Liver (tissue), 9 donors: ENCODE measurements around the gene CACNA1C. TPM values are rescaled to one million over a fixed set of nuclear protein-coding genes. Genes with fewer than 3 reads are reported as not detected.
A peak's percentile ranks its signal among the peaks of the same experiment; 100 is the strongest.

Experiments
- DNase-seq: peaks from one replicate; pipeline ENCODE4 v3.0.0-alpha.2; 2017; ENCODE audit warnings: low spot score
- H3K27ac ChIP-seq, 2 donors: one replicate each; pipeline ENCODE4 v1.7.0; 2013; ENCODE audit warnings: inconsistent platforms in 2 of 2, low read length in 2 of 2, control low read depth in 1 of 2, low read depth in 1 of 2, mild to moderate bottlenecking in 1 of 2
- H3K27me3 ChIP-seq, 4 donors: one replicate each; pipeline versions ENCODE4 v1.6.1 to v1.7.0; 2013; ENCODE audit warnings: low read length in 3 of 4, inconsistent platforms in 1 of 4, mild to moderate bottlenecking in 1 of 4, moderate library complexity in 1 of 4; ENCODE audit not compliant: control insufficient read depth in 4 of 4, insufficient read depth in 4 of 4
- H3K36me3 ChIP-seq, 4 donors: one replicate each; pipeline versions ENCODE4 v1.6.1 to v1.7.0; 2013; ENCODE audit warnings: low read length in 3 of 4, mild to moderate bottlenecking in 3 of 4, low read depth in 1 of 4, moderate library complexity in 1 of 4; ENCODE audit not compliant: control insufficient read depth in 4 of 4, insufficient read depth in 3 of 4
- H3K4me1 ChIP-seq, 4 donors: one replicate each; pipeline versions ENCODE4 v1.6.1 to v1.7.0; 2013; ENCODE audit warnings: low read length in 3 of 4, mild to moderate bottlenecking in 3 of 4, moderate library complexity in 1 of 4; ENCODE audit not compliant: control insufficient read depth in 4 of 4, insufficient read depth in 4 of 4
- H3K4me3 ChIP-seq, 3 donors: one replicate each; pipeline versions ENCODE4 v1.6.1 to v1.7.0; 2013; ENCODE audit warnings: low read length in 3 of 3, control low read depth in 1 of 3, low read depth in 1 of 3, mild to moderate bottlenecking in 1 of 3
- H3K9ac ChIP-seq, 2 donors: one replicate each; pipeline ENCODE4 v1.7.0; 2013; ENCODE audit warnings: low read length in 2 of 2, mild to moderate bottlenecking in 2 of 2, moderate library complexity in 2 of 2, control low read depth in 1 of 2, low read depth in 1 of 2
- H3K9me3 ChIP-seq, 4 donors: one replicate each; pipeline versions ENCODE4 v1.6.1 to v1.7.0; 2013; ENCODE audit warnings: low read length in 3 of 4; ENCODE audit not compliant: control insufficient read depth in 4 of 4
- ATF3 ChIP-seq: IDR thresholded peaks from 2 replicates; pipeline ENCODE4 v1.6.1; 2016; ENCODE audit warnings: antibody characterized with exemption
- CTCF ChIP-seq: fragments of 150-350 bp; IDR thresholded peaks from 2 replicates; pipeline ENCODE4 v1.5.1; 2017; ENCODE audit warnings: improper control_type of control experiment, low read depth, low read length; ENCODE audit not compliant: missing input control
- EGR1 ChIP-seq, 2 donors: IDR thresholded peaks; 2 replicates each; pipeline ENCODE4 v1.6.1; 2016 to 2018; ENCODE audit warnings: antibody characterized with exemption in 2 of 2, low read depth in 2 of 2
- FOXA1 ChIP-seq: IDR thresholded peaks from 2 replicates; pipeline ENCODE4 v1.6.1; 2016; ENCODE audit warnings: antibody characterized with exemption
- FOXA2 ChIP-seq: IDR thresholded peaks from 2 replicates; pipeline ENCODE4 v1.6.1; 2016; ENCODE audit warnings: antibody characterized with exemption
- GABPA ChIP-seq, 2 donors: IDR thresholded peaks in 1 of 2; conservative IDR thresholded peaks in 1 of 2; 2 replicates each; pipeline ENCODE4 v1.6.1; 2016; ENCODE audit warnings: antibody characterized with exemption in 2 of 2, mild to moderate bottlenecking in 1 of 2, moderate library complexity in 1 of 2
- HNF4A ChIP-seq, 2 donors: conservative IDR thresholded peaks; 2 replicates each; pipeline ENCODE4 v1.6.1; 2016; ENCODE audit warnings: antibody characterized with exemption in 2 of 2, mild to moderate bottlenecking in 2 of 2
- HNF4G ChIP-seq: IDR thresholded peaks from 2 replicates; pipeline ENCODE4 v1.6.1; 2016; ENCODE audit warnings: antibody characterized with exemption
- NR2F2 ChIP-seq: IDR thresholded peaks from 2 replicates; pipeline ENCODE4 v1.6.1; 2016; ENCODE audit warnings: antibody characterized with exemption
- RAD21 ChIP-seq, 2 donors: IDR thresholded peaks; 2 replicates each; pipeline ENCODE4 v1.6.1; 2016; ENCODE audit warnings: antibody characterized with exemption in 2 of 2, mild to moderate bottlenecking in 2 of 2
- REST ChIP-seq: IDR thresholded peaks from 2 replicates; pipeline ENCODE4 v1.6.1; 2016; ENCODE audit warnings: antibody characterized with exemption, mild to moderate bottlenecking
- RXRA ChIP-seq, 2 donors: IDR thresholded peaks; 2 replicates each; pipeline ENCODE4 v1.6.1; 2017 to 2018; ENCODE audit warnings: antibody characterized with exemption in 2 of 2, mild to moderate bottlenecking in 1 of 2
- SP1 ChIP-seq: IDR thresholded peaks from 2 replicates; pipeline ENCODE4 v1.6.1; 2018; ENCODE audit warnings: antibody characterized with exemption, mild to moderate bottlenecking
- TAF1 ChIP-seq: conservative IDR thresholded peaks from 2 replicates; pipeline ENCODE4 v1.6.1; 2016; ENCODE audit warnings: antibody characterized with exemption, mild to moderate bottlenecking
- YY1 ChIP-seq: IDR thresholded peaks from 2 replicates; pipeline ENCODE4 v1.6.1; 2016; ENCODE audit warnings: antibody characterized with exemption, mild to moderate bottlenecking
- WGBS: extraction: QIAGEN DNeasy Blood & Tissue Kit; methylation state at CpG from one replicate; pipeline ENCODE4 v1.1.7; 2013; 5-methylcytosine and 5-hydroxymethylcytosine counted together
- polyA plus RNA-seq, 2 donors: library from polyadenylated mRNA; stranded (reverse) in 1 of 2; unstranded in 1 of 2; fragments of 200-250 nt in 1 of 2; fragments of >200 nt in 1 of 2; fragmentation: Nextera tagmentation in 1 of 2; extraction: Ambion mirVana in 1 of 2; gene quantifications; one replicate each; pipeline versions ENCODE4 v1.2.1 to v1.2.3, GENCODE V29; 2013 to 2015
- total RNA-seq, 2 donors: library from RNA; depleted of rRNA; stranded (reverse); fragments of >200 nt; gene quantifications; one replicate each; pipeline ENCODE4 v1.2.3, GENCODE V29; 2014
- TF ChIP-seq, protein P1 (sequence below): IDR thresholded peaks from 2 replicates; pipeline ENCODE4 v1.6.1; 2016; ENCODE audit warnings: antibody characterized with exemption
- TF ChIP-seq, protein P2 (sequence below): IDR thresholded peaks from 2 replicates; pipeline ENCODE4 v1.6.1; 2016; ENCODE audit warnings: antibody characterized with exemption
- donor health status: healthy.
- donor health status: healthy.
- donor health status: healthy.
- donor health status: healthy.
- donor health status: healthy.

CACNA1C gene
- total and polyA plus RNA-seq, 4 donors = 0.23 to 1.9 (median 0.41) TPM

- H3K36me3 ChIP-seq = no peaks in the 10 kb centered on the region
- H3K9ac ChIP-seq = no peak overlapping the region
- H3K4me3 ChIP-seq = no peak overlapping the region
- WGBS = 64% methylated on average over 4 of the region's 4 CpGs
- no peak for DNase-seq
- H3K9me3 ChIP-seq = no peaks in the 10 kb centered on the region
- TF ChIP-seq RAD21 (IDR thresholded peaks at IDR 0.05) (peak; percentile 61 to 68), CTCF (peak; percentile 28)
- TF ChIP-seq, protein P1, sequence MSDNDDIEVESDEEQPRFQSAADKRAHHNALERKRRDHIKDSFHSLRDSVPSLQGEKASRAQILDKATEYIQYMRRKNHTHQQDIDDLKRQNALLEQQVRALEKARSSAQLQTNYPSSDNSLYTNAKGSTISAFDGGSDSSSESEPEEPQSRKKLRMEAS = no peak
- H3K4me1 ChIP-seq = no peaks in the 10 kb centered on the region
- no peaks in the 10 kb centered on the region for H3K27me3 ChIP-seq
- no peak overlapping the region for H3K27ac ChIP-seq
Measured at GRCh38 chr12:2273288-2273687, 220.5 kb downstream of the CACNA1C start.

- Histone ChIP-seq H3K9ac (no peak overlapping the region), H3K9me3 (no peaks in the 10 kb centered on the region), H3K27ac (no peak overlapping the region), H3K4me1 (no peaks in the 10 kb centered on the region), H3K4me3 (no peak overlapping the region), H3K27me3 (no peaks in the 10 kb centered on the region), H3K36me3 (no peaks in the 10 kb centered on the region)
- TF ChIP-seq, protein P2, sequence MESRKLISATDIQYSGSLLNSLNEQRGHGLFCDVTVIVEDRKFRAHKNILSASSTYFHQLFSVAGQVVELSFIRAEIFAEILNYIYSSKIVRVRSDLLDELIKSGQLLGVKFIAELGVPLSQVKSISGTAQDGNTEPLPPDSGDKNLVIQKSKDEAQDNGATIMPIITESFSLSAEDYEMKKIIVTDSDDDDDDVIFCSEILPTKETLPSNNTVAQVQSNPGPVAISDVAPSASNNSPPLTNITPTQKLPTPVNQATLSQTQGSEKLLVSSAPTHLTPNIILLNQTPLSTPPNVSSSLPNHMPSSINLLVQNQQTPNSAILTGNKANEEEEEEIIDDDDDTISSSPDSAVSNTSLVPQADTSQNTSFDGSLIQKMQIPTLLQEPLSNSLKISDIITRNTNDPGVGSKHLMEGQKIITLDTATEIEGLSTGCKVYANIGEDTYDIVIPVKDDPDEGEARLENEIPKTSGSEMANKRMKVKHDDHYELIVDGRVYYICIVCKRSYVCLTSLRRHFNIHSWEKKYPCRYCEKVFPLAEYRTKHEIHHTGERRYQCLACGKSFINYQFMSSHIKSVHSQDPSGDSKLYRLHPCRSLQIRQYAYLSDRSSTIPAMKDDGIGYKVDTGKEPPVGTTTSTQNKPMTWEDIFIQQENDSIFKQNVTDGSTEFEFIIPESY = no peak
- no peak for TF ChIP-seq FOXA1
- TF ChIP-seq GABPA (IDR thresholded peaks at IDR 0.05 in 1 of 2, conservative IDR thresholded peaks at IDR 0.05 in 1 of 2) = no peak
- TF ChIP-seq SP1 = no peak
- no peak for TF ChIP-seq ATF3
- TF ChIP-seq RAD21 (IDR thresholded peaks at IDR 0.05) = no peak
- no peak for TF ChIP-seq FOXA2
- no peak for DNase-seq
- WGBS = 78% methylated on average over 12 of the region's 12 CpGs
Measured at GRCh38 chr12:2273751-2274150, 221.0 kb downstream of the CACNA1C start.

- Histone ChIP-seq H3K9ac (no peak overlapping the region), H3K4me3 (no peak overlapping the region)
- no peak for DNase-seq
- TF ChIP-seq YY1 (no peak), FOXA2 (no peak), NR2F2 (no peak), RXRA (IDR thresholded peaks at IDR 0.05) (no peak), REST (no peak), HNF4G (no peak), RAD21 (IDR thresholded peaks at IDR 0.05) (no peak), HNF4A (conservative IDR thresholded peaks at IDR 0.05) (no peak), TAF1 (no peak), EGR1 (IDR thresholded peaks at IDR 0.05; ENCODE audit: low read depth in 2 of 2) (no peak)
- TF ChIP-seq, protein P1 = no peak
- TF ChIP-seq, protein P2 = no peak
Measured at GRCh38 chr12:2274733-2275132, 221.9 kb downstream of the CACNA1C start.

More at GRCh38 chr12:2274733-2275132, 221.9 kb downstream of the CACNA1C start:
- Histone ChIP-seq H3K4me1 (no peaks in the 10 kb centered on the region), H3K27ac (no peak overlapping the region), H3K9me3 (no peaks in the 10 kb centered on the region), H3K36me3 (no peaks in the 10 kb centered on the region), H3K27me3 (no peaks in the 10 kb centered on the region)
- WGBS = 92% methylated on average over 7 of the region's 7 CpGs
